MM.1S (cell line): ENCODE data around the gene LDLRAD4.

Experiments used
- CTCF ChIP-seq: fragments of 300-600 bp; sonication (generic); IDR thresholded peaks from 2 replicates; pipeline ENCODE4 v1.5.1; 2016; ENCODE audit warnings: antibody characterized with exemption, low read length, mixed read lengths
- EZH2 ChIP-seq: fragments of 300-600 bp; sonication (generic); optimal IDR thresholded peaks from 2 replicates; pipeline ENCODE3; 2017; ENCODE audit warnings: low read depth, mild to moderate bottlenecking, antibody characterized with exemption, low read length, mixed read lengths
- EZH2phosphoT487 ChIP-seq: fragments of 300-600 bp; sonication (generic); IDR thresholded peaks from 2 replicates; pipeline ENCODE4 v1.6.1; 2018; ENCODE audit warnings: antibody characterized with exemption, low read length

GRCh38 chr18:13328213-13328612 is 109.7 kb downstream of the LDLRAD4 start:
- TF ChIP-seq EZH2 (no peak), CTCF (no peak), EZH2phosphoT487 (no peak)
